Activated CD4-positive, alpha-beta T cell treated with anti-CD3 and anti-CD28 coated beads for 36 hours (primary cell): Measurements from ENCODE around the gene SERTAD1. TPM values are rescaled to one million over a fixed set of nuclear protein-coding genes. Genes with fewer than 3 reads are reported as not detected.

ENCODE experiments used
- ATAC-seq: fragments of 200-7000 bp; cut with Tn5 transposase; one replicate; pipeline ENCODE4 v1.10.0; 2021; ENCODE audit warnings: mild to moderate bottlenecking, moderate library complexity
- CTCF ChIA-PET: fragments of 350-600 bp; sonication (Branson Sonifier 250); formaldehyde crosslinking; loops from one replicate; lab custom pipeline; 2021; ENCODE audit warnings: antibody characterized with exemption; lab: Charles Lee
- POLR2A ChIA-PET: fragments of 350-600 bp; sonication (Branson Sonifier 250); formaldehyde crosslinking; loops from one replicate; lab custom pipeline; 2021; ENCODE audit warnings: antibody characterized with exemption, inconsistent platforms; lab: Charles Lee
- DNase-seq: peaks from one replicate; pipeline ENCODE4 v3.0.0-alpha.2; 2020
- H3K27ac Mint-ChIP-seq: one replicate; pipeline ENCODE4 v1.8.0; 2021; ENCODE audit warnings: mixed read lengths
- H3K27me3 Mint-ChIP-seq: one replicate; pipeline ENCODE4 v1.8.0; 2021; ENCODE audit warnings: mixed read lengths
- H3K36me3 Mint-ChIP-seq: one replicate; pipeline ENCODE4 v1.8.0; 2021; ENCODE audit warnings: low read depth, mixed read lengths
- H3K4me1 Mint-ChIP-seq: one replicate; pipeline ENCODE4 v1.8.0; 2021; ENCODE audit warnings: mixed read lengths
- H3K4me3 Mint-ChIP-seq: one replicate; pipeline ENCODE4 v1.8.0; 2021; ENCODE audit warnings: mild to moderate bottlenecking, moderate library complexity, mixed read lengths
- H3K9me3 Mint-ChIP-seq: one replicate; pipeline ENCODE4 v1.8.0; 2021; ENCODE audit warnings: low read depth, mixed read lengths
- intact Hi-C, 2 experiments: fragments of 100-400 bp; cut with DNase I in 1 of 2; cut with micrococcal nuclease in 1 of 2; formaldehyde crosslinking; loops; one replicate each; pipeline versions ENCODE4 v1.14.2 to v1.15.1; 2022 to 2024; cut with DNase I, micrococcal nuclease
- total RNA-seq, 2 experiments: library from RNA; stranded (reverse); gene quantifications; one replicate each; pipeline ENCODE4 v1.2.3, GENCODE V29; 2021

SERTAD1 gene
- total RNA-seq, 2 experiments from 2014 or later, result 10.0 to 14.7 TPM

DNA sequence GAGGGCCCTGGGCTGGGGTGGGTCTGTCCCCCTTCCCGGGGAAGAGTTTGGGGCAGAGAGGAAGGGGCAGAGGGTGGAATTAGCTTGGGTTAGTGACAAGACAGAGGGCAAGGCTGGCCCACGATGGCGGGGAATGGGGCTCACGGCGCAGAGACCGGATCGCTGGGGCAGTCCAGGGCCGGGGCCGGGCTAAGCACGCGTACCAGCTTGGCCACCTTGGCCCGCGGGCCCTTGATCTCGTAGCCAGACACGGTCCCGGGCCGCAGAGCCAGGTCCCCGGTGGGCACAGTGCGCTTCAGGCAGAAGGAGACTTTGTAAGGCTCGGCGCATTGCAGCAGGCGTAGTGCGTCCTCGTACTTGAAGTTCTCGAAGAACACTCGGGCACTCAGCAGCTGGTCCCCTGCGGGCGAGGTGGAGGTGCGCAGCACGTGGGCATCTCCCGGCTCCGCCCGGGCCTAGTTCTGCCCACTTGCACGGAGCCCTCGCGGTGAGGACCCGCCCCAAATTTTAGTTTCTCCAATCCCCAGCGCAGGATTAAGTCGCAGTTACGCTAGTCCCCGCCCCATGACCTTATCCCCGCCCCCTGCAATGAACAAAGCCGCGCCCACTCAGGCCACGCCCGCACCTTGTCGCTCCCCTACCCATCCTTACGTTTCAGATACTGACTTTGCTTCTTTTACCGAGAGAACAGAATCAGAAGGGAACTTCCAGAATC lies 27.2 kb downstream of the SERTAD1 start:
- CTCF ChIA-PET, result no interaction called here
- H3K27ac Mint-ChIP-seq, result no peak overlapping the region
- intact Hi-C loops, result no loop called here
- no peaks in the 10 kb centered on the region for H3K27me3 Mint-ChIP-seq
- DNase-seq (peak; percentile 85), ATAC-seq (peak; percentile 84)
- no peaks in the 10 kb centered on the region for H3K9me3 Mint-ChIP-seq
- POLR2A ChIA-PET, result no interaction called here
- peaks cover 16% of the 10 kb centered on the region for H3K4me1 Mint-ChIP-seq
- no peak overlapping the region for H3K4me3 Mint-ChIP-seq
- no peaks in the 10 kb centered on the region for H3K36me3 Mint-ChIP-seq

DNA sequence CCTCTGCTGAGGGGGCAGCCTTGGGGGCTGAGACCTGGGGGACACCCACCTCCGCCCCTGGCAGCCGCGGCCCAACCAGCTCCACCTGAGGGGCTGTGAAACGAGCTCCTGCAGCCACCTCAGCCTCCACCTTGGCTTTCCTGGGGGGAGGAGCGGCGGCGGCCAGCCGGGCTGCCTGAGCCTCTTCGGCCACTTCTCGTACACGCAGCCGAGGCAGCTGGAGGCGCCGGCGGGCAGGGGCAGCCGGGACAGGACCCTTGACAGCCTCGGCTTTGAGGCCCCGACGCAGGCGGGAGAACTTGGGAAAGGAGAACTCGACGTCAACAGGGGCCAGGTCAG lies 28.3 kb downstream of the SERTAD1 start:
- ChIA-PET CTCF (no interaction called here), POLR2A (no interaction called here)
- Mint-ChIP-seq H3K36me3 (no peaks in the 10 kb centered on the region), H3K27me3 (no peaks in the 10 kb centered on the region), H3K4me3 (no peak overlapping the region), H3K27ac (no peak overlapping the region), H3K4me1 (peaks cover 12% of the 10 kb centered on the region), H3K9me3 (no peaks in the 10 kb centered on the region)
- DNase-seq (no peak), ATAC-seq (no peak)
- intact Hi-C loops, result no loop called here

DNA sequence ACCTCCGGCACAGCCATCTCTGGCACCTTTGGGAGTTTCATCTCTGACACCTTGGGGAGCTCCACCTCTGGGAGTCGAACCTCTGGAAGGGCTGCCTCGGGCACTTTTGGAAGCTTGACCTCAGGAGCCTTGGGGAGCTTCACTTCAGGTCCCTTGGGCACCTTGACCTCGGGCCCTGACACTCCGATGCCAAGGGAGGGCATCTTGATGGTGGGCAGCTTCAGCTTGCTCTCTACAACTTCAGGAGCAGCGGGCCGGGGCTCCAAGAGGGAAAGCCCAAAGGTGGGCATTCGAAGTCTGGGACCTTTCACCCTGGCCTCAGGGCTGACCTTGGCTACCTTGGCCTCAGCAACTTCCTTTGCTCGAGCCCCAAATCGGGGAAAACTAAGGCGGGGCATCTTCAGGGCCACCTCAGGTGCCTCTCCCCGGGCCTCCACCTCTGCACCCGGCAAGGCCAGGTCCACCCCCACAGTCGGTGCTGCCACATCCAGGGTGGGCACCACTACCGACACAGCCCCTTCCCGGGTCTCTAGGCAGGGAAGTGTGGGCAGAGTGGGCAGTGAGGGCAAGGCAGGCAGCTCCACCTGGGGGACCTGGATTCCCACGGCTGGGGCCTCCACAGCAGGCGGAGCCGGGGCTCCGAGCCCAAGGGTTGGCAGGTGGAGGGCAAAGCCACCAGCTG lies 28.8 kb downstream of the SERTAD1 start:
- H3K9me3 Mint-ChIP-seq, result no peaks in the 10 kb centered on the region
- H3K4me1 Mint-ChIP-seq, result peaks cover 12% of the 10 kb centered on the region
- intact Hi-C loops, result no loop called here
- no peak overlapping the region for H3K27ac Mint-ChIP-seq
- no peak for ATAC-seq
- DNase-seq, result no peak
- no peaks in the 10 kb centered on the region for H3K27me3 Mint-ChIP-seq
- CTCF ChIA-PET, result no interaction called here
- no peak overlapping the region for H3K4me3 Mint-ChIP-seq
- H3K36me3 Mint-ChIP-seq, result no peaks in the 10 kb centered on the region
- POLR2A ChIA-PET, result no interaction called here

DNA sequence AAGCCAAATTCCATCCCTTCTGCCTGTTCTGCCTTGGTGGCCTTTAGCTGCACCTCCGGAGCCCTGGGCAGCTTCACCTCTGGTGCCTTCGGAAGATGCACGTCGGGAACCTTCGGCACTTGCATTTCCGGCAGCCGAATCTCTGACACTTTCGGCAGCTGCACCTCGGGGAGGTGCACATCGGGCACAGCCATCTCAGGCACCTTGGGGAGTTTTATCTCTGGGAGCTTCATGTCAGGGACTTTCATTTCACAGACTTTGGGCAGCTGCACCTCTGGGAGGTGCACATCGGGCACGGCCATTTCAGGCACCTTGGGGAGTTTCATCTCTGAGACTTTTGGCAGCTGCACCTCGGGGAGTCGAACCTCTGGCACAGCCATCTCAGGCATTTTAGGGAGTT lies 29.8 kb downstream of the SERTAD1 start:
- POLR2A ChIA-PET, result no interaction called here
- Mint-ChIP-seq H3K4me3 (no peak overlapping the region), H3K27me3 (no peaks in the 10 kb centered on the region), H3K9me3 (no peaks in the 10 kb centered on the region), H3K27ac (no peak overlapping the region), H3K36me3 (no peaks in the 10 kb centered on the region), H3K4me1 (peaks cover 12% of the 10 kb centered on the region)
- DNase-seq (no peak), ATAC-seq (no peak)
- CTCF ChIA-PET, result interaction anchor here (0.6 to 1.2 kb wide), 2 partner anchors 18 to 288 kb away, joined by 3 read pairs; partner anchors contain the start of gene PRX
- intact Hi-C loops, result no loop called here

DNA sequence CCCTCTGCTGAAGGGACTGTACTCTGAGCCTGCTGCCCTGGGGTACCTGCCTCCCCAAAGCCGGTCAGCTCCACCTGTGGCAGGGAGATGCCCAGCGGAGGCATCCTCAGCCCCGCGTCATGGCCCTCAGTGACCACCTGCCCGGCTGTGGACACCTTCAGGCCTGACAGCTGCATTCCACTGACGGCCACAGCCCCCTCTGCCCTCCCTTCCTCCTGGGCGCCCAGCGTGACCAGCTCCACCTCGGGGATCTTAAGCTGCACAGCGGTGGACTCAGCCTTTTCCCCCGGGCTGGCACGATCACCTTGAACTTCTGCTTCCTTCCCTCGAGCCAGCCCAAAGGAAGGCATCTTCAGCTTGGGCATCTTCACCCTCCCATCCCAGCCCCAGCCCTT lies 31.0 kb downstream of the SERTAD1 start:
- Mint-ChIP-seq H3K9me3 (no peaks in the 10 kb centered on the region), H3K27ac (no peak overlapping the region), H3K4me1 (peaks cover 12% of the 10 kb centered on the region), H3K27me3 (no peaks in the 10 kb centered on the region), H3K36me3 (no peaks in the 10 kb centered on the region), H3K4me3 (no peak overlapping the region)
- intact Hi-C loops, result no loop called here
- ATAC-seq, result no peak
- ChIA-PET POLR2A (no interaction called here), CTCF (interaction anchor here (1.2 kb wide), 1 partner anchor 19 kb away, joined by 3 read pairs; the partner anchor contains the start of gene PRX)
- DNase-seq, result no peak

DNA sequence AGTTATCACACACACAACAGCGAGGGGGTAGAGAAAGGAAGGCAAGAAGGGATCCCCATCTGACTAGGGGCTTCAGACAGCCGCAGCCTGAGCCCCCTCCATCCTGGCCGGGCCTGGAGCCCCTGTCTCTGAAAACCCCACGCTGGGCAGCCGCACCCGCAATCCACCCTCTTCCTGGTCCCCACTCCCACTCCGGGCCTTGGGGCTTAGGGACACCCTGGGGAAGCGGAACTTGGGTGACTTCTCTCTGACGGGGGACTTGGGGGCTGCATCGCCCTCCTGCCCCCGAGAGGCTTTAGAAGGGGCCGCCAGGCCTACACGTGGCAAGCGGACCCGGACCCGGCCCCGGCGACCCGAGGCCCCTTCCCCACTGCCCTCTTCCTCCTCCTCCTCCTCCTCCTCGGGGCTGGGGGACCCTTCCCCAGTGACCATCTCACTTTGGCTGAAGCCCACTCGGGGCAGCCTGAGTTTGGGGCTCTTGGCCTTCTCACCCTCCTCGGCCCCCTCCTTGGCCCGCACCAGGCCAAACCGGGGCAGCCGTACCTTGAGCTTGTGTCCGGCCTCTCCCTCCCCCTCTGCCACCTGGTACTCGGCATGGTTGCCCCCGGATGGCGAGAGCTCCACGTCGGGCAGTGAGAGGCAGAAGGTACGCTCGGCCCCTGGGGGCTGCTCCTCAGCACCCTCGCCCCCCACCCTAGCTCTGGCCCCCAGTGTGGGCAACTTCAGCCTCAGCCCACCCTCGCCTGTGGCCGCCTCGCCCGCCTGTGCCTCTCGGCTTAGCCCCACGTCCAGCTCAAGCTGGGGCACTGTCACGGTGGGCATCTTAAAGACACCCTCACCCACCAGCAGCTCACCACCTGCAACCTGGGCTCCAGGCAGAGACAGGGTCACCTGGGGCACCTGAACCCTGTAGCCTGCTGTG lies 31.6 kb downstream of the SERTAD1 start:
- Mint-ChIP-seq H3K4me1 (peaks cover 10% of the 10 kb centered on the region), H3K27ac (no peak overlapping the region), H3K4me3 (no peak overlapping the region), H3K9me3 (no peaks in the 10 kb centered on the region), H3K27me3 (no peaks in the 10 kb centered on the region), H3K36me3 (no peaks in the 10 kb centered on the region)
- ATAC-seq (no peak), DNase-seq (no peak)
- intact Hi-C loops, result no loop called here
- CTCF ChIA-PET, result no interaction called here
- POLR2A ChIA-PET, result no interaction called here

DNA sequence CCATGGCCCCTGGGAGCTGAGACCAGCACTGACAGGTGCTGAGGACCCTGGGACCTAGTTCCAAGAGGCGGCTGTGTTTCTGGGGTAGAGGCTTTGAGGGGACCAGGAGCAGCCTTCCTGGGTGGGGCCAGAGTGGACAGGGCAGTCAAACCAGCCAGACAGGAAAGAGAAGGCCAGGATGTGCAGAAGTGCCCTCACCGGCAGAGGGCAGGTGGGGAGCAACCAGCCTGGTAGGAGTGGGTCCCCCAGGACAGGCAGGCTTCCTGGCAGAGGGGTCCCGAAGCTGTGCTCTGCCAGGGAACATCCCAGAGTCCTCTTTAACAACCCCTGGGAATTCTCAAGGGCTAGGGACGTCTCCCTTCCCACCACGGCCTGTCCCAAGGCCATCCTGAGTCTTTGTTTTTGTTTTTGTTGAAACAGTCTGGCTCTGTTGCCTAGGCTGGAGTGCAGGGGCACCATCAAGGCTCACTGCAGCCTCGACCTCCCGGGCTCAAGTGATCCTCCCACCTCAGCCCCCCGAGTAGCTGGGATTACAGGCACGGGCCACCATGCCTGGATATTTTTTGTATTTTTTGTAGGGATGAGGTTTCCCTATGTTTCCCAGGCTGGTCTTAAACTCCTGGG lies 32.8 kb downstream of the SERTAD1 start:
- no peaks in the 10 kb centered on the region for H3K36me3 Mint-ChIP-seq
- H3K4me3 Mint-ChIP-seq, result no peak overlapping the region
- H3K27me3 Mint-ChIP-seq, result no peaks in the 10 kb centered on the region
- DNase-seq (no peak), ATAC-seq (no peak)
- no peak overlapping the region for H3K27ac Mint-ChIP-seq
- H3K4me1 Mint-ChIP-seq, result no peaks in the 10 kb centered on the region
- ChIA-PET POLR2A (no interaction called here), CTCF (no interaction called here)
- no peaks in the 10 kb centered on the region for H3K9me3 Mint-ChIP-seq
- intact Hi-C loops, result no loop called here

DNA sequence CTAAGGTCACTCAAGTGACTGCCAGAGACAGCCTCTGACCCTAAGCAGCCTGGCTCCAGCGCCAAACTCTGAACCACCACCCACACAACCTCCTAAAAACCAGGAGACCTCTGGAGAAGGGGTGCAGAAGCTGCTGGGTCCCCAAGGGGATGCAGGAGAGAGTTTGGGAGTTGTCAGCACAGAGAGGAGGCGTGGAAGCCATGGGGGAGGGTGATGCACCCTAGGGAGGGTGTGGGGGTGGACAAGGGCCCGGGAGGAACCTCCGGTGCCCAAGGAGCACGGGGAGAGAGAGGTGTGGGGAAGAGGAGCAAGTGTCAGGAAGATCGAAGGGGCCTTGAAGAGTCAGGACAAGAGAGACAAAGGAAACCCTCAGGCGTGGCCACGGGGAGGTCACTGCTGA lies 33.7 kb downstream of the SERTAD1 start:
- no peak for DNase-seq
- Mint-ChIP-seq H3K4me1 (no peaks in the 10 kb centered on the region), H3K27ac (no peak overlapping the region), H3K4me3 (no peak overlapping the region), H3K9me3 (no peaks in the 10 kb centered on the region), H3K36me3 (no peaks in the 10 kb centered on the region), H3K27me3 (no peaks in the 10 kb centered on the region)
- intact Hi-C loops, result no loop called here
- no peak for ATAC-seq
- CTCF ChIA-PET, result no interaction called here
- POLR2A ChIA-PET, result no interaction called here

DNA sequence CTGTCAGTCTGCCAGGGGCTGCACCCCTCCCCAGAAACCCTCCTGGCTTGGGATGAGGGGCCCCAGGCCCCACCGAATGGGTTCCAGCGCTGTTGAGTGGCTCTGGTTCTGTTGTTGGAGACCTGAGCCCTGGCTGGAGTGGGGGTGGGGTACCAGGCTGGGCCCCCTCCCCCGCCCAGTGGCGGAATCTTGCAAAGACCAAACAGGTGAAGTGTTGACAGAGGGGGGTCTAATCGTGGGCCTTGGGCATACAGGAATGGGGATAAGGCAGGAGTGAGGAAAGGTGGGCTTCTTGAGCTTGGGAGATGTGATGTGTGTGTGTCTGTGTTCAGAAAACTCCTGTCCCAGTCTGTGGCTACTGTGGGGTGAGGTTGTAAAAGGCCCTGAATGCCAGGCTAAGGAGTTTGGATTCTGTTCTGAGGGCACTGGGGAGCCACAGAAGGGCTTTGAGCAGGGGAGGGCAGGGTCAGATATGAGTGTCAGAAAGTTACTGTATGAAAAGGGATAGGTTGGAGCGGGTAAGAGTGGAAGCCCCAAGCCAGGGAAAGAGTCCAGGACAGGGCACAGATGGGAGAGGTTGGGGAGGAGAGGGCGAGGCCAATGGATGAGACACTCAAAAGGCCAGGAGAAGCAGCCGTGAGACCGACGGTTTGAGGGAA lies 35.6 kb downstream of the SERTAD1 start, which contains the start of gene HIPK4:
HIPK4 (minus strand) TSS at position 98 of the 659 bp plus-strand sequence. CDS start 279 bp downstream, outside the sequence.
- H3K36me3 Mint-ChIP-seq, result no peaks in the 10 kb centered on the region
- no peaks in the 10 kb centered on the region for H3K4me1 Mint-ChIP-seq
- no peak within 1 kb of the TSS for H3K27ac Mint-ChIP-seq
- DNase-seq, result no peak
- POLR2A ChIA-PET, result no interaction called here
- H3K9me3 Mint-ChIP-seq, result no peaks in the 10 kb centered on the region
- intact Hi-C loops, result no loop called here
- CTCF ChIA-PET, result no interaction called here
- no peak within 1 kb of the TSS for H3K4me3 Mint-ChIP-seq
- H3K27me3 Mint-ChIP-seq, result no peaks in the 10 kb centered on the region
- no peak for ATAC-seq

DNA sequence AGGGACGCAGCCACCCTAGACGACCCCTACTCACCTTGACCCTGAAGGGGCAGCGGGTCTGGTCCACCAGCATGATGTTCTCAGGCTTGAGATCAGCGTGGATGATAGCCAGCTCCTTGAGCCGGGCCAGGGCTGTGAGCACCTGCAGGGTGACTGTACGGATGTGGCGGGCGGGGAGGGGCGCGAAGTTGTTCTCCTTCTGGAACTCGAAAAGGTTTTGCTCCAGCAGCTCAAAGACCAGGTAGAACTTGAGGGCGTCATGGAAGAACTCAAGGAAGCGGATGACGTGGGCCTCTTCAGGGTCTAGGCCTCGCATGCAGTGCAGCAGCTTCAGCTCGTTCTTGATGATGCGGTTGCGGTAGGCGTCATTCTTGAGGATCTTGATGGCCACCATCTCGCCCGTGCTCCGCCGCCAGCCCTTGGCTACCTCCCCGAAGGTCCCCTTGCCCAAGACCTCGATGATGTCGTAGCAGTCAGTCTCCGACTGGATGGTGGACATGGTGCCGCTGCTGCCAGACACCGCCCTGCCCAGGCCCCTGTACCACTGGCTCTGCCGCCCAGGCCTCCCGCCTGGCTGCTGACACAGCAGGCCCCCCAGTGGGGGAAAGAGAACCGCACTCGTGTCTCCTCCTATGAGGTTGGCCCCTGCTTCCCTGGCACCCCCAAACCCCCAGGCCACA lies 36.2 kb downstream of the SERTAD1 start:
- Mint-ChIP-seq H3K27me3 (no peaks in the 10 kb centered on the region), H3K4me1 (no peaks in the 10 kb centered on the region), H3K36me3 (no peaks in the 10 kb centered on the region), H3K4me3 (no peak overlapping the region), H3K27ac (no peak overlapping the region), H3K9me3 (no peaks in the 10 kb centered on the region)
- intact Hi-C loops, result no loop called here
- no peak for ATAC-seq
- POLR2A ChIA-PET, result no interaction called here
- CTCF ChIA-PET, result no interaction called here
- DNase-seq, result no peak
